Vagina (tissue), 2 donors: ENCODE measurements around the gene ADAMTS17. TPM values are rescaled to one million over a fixed set of nuclear protein-coding genes. Genes with fewer than 3 reads are reported as not detected.

Experiments
- DNase-seq, 2 donors: peaks; one replicate each; pipeline ENCODE4 v3.0.0-alpha.2; 2017; ENCODE audit errors: extremely low spot score in 2 of 2
- H3K27ac ChIP-seq: fragments of 200-600 bp; sonication (generic); one replicate; pipeline ENCODE4 v1.5.1; 2019
- H3K27me3 ChIP-seq: fragments of 200-600 bp; sonication (generic); one replicate; pipeline ENCODE4 v1.5.1; 2019
- H3K36me3 ChIP-seq, 2 donors: fragments of 200-600 bp; sonication (generic); one replicate each; pipeline ENCODE4 v1.5.1; 2017 to 2019
- H3K4me1 ChIP-seq: fragments of 200-600 bp; sonication (generic); one replicate; pipeline ENCODE4 v1.5.1; 2019
- H3K4me3 ChIP-seq, 2 donors: fragments of 200-600 bp; sonication (generic); 1 replicate in 1 of 2; 2 replicates in 1 of 2; pipeline ENCODE4 v1.5.1; 2016 to 2019
- H3K9me3 ChIP-seq: fragments of 200-600 bp; sonication (generic); one replicate; pipeline ENCODE4 v1.5.1; 2019
- POLR2A ChIP-seq, 2 donors: fragments of 450-650 bp; IDR thresholded peaks; one replicate each; pipeline ENCODE4 v1.6.1; 2017; ENCODE audit warnings: antibody characterized with exemption in 2 of 2, mild to moderate bottlenecking in 2 of 2, moderate library complexity in 2 of 2
- POLR2AphosphoS5 ChIP-seq, 2 donors: sonication (generic); formaldehyde crosslinking; IDR thresholded peaks; one replicate each; pipeline ENCODE4 v1.9.0; 2017; ENCODE audit warnings: antibody characterized with exemption in 2 of 2, mild to moderate bottlenecking in 2 of 2, low read depth in 1 of 2; ENCODE audit not compliant: insufficient read depth in 1 of 2
- intact Hi-C: fragments of 100-400 bp; cut with DNase I; formaldehyde crosslinking; loops from one replicate; pipeline ENCODE4 v1.15.1; 2023
- total RNA-seq: library from RNA; depleted of rRNA; stranded (reverse); fragments of >200 nt; gene quantifications from one replicate; pipeline ENCODE4 v1.2.3, GENCODE V29; 2016
- TF ChIP-seq, protein P1 (sequence below), 3 experiments: fragments of 450-650 bp in 2 of 3; fragments of 200-600 bp in 1 of 3; sonication (generic) in 1 of 3; IDR thresholded peaks; one replicate each; pipeline ENCODE4 v1.5.1; 2017 to 2019; ENCODE audit warnings: antibody characterized with exemption in 3 of 3, mild to moderate bottlenecking in 2 of 3, moderate library complexity in 2 of 3

ADAMTS17 gene
- total RNA-seq, 1 donor from 2014 or later: 16.0 TPM

- Histone ChIP-seq H3K27me3 (no peaks in the 10 kb centered on the region), H3K36me3 (no peaks in the 10 kb centered on the region), H3K4me3 (no peak overlapping the region), H3K4me1 (peaks cover 20% of the 10 kb centered on the region), H3K27ac (no peak overlapping the region), H3K9me3 (no peaks in the 10 kb centered on the region)
- intact Hi-C loops: no loop called here
- no peak for DNase-seq
- TF ChIP-seq POLR2A (IDR thresholded peaks at IDR 0.05): no peak
These were observed 301.8 kb downstream of the ADAMTS17 start for GRCh38 chr15:100039994-100040393.

DNA sequence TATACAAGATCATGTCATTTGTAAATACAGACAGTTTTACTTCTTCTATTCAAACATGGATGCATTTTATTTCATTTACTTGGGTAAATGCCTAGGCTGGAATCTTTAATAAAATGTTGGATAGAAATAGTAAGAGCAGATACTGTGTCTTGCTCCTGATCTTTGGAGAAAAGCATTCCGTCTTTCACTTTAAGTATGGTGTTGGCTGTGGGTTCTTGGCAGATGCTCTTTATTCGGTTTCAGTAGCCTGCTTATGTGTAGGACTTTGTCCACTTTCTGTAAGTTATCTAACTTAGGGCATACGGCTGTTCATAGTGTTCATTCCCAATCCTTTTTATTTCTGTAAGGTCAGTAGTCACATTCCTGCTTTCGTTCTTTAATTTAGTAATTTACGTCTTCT is 303.0 kb downstream of the ADAMTS17 start:
- H3K4me3 ChIP-seq: no peak overlapping the region
- no peaks in the 10 kb centered on the region for H3K9me3 ChIP-seq
- H3K27ac ChIP-seq: no peak overlapping the region
- TF ChIP-seq POLR2AphosphoS5 (IDR thresholded peaks at IDR 0.05; ENCODE audit: insufficient read depth in 1 of 2, low read depth in 1 of 2): no peak
- TF ChIP-seq POLR2A (IDR thresholded peaks at IDR 0.05): no peak
- TF ChIP-seq, protein P1, sequence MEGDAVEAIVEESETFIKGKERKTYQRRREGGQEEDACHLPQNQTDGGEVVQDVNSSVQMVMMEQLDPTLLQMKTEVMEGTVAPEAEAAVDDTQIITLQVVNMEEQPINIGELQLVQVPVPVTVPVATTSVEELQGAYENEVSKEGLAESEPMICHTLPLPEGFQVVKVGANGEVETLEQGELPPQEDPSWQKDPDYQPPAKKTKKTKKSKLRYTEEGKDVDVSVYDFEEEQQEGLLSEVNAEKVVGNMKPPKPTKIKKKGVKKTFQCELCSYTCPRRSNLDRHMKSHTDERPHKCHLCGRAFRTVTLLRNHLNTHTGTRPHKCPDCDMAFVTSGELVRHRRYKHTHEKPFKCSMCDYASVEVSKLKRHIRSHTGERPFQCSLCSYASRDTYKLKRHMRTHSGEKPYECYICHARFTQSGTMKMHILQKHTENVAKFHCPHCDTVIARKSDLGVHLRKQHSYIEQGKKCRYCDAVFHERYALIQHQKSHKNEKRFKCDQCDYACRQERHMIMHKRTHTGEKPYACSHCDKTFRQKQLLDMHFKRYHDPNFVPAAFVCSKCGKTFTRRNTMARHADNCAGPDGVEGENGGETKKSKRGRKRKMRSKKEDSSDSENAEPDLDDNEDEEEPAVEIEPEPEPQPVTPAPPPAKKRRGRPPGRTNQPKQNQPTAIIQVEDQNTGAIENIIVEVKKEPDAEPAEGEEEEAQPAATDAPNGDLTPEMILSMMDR (IDR thresholded peaks at IDR 0.05): no peak
- intact Hi-C loops: no loop called here
- no peak for DNase-seq
- no peaks in the 10 kb centered on the region for H3K36me3 ChIP-seq
- no peaks in the 10 kb centered on the region for H3K27me3 ChIP-seq
- H3K4me1 ChIP-seq: peaks cover 15% of the 10 kb centered on the region

GRCh38 chr15:100037901-100038300 is 303.9 kb downstream of the ADAMTS17 start:
- Histone ChIP-seq H3K4me1 (peaks cover 15% of the 10 kb centered on the region), H3K27me3 (no peaks in the 10 kb centered on the region), H3K4me3 (no peak overlapping the region), H3K9me3 (no peaks in the 10 kb centered on the region), H3K36me3 (no peaks in the 10 kb centered on the region), H3K27ac (no peak overlapping the region)
- TF ChIP-seq, protein P1 (IDR thresholded peaks at IDR 0.05): no peak
- TF ChIP-seq POLR2AphosphoS5 (IDR thresholded peaks at IDR 0.05; ENCODE audit: insufficient read depth in 1 of 2, low read depth in 1 of 2) (no peak), POLR2A (IDR thresholded peaks at IDR 0.05) (no peak)
- intact Hi-C loops: no loop called here
- DNase-seq: peak in 1 of 2 donors; percentile 52

DNA sequence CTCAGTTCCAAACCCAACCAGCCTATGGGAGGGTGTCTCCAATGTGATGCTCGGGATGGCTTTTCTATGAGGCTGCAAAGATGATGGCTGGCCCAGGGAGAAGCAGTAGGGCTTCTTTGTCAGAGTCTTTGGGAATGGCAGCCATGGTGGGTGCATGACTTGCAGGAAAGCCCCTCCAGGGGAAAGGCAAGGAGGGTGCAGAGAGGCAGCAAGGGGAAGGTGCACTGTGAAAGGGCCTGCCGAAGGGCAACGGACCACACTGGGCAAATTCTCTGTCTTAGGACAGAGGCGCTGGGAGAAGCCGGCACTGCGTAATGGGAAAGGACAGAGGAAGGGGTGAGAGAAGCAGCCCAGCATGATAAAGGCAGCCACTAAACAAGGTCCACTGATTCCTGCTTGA is 305.8 kb downstream of the ADAMTS17 start:
- TF ChIP-seq POLR2AphosphoS5 (IDR thresholded peaks at IDR 0.05; ENCODE audit: insufficient read depth in 1 of 2, low read depth in 1 of 2) (no peak), POLR2A (IDR thresholded peaks at IDR 0.05) (no peak)
- TF ChIP-seq, protein P1 (IDR thresholded peaks at IDR 0.05): no peak

DNA sequence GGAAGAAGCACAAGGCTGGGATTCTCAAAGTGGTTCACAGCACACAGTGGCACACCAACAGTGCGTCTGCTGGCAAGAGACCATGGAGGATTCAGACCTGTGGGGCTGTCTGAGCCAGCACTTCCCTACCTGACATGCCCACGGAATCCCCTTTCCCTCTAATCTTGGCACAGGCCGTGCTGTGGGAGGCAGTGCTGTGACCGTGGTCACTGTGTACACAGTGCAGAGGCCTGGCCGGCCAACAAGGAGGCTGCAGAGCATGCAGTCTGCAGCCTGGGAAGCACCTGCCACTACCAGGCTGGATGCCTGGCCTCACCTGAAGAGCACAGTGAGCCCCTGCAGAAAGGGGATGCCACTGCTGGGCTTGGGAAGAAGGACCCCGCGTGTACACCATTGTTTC is 307.6 kb downstream of the ADAMTS17 start:
- intact Hi-C loops: no loop called here
- Histone ChIP-seq H3K27ac (no peak overlapping the region), H3K27me3 (no peaks in the 10 kb centered on the region), H3K36me3 (no peaks in the 10 kb centered on the region), H3K4me1 (peaks cover 28% of the 10 kb centered on the region), H3K9me3 (no peaks in the 10 kb centered on the region), H3K4me3 (no peak overlapping the region)
- TF ChIP-seq POLR2A (IDR thresholded peaks at IDR 0.05) (no peak), POLR2AphosphoS5 (IDR thresholded peaks at IDR 0.05; ENCODE audit: insufficient read depth in 1 of 2, low read depth in 1 of 2) (no peak)
- TF ChIP-seq, protein P1 (IDR thresholded peaks at IDR 0.05): no peak
- peak in 1 of 2 donors; percentile 79 for DNase-seq

More for the DNA sequence above, 305.8 kb downstream of the ADAMTS17 start:
- peak in 1 of 2 donors; percentile 62 for DNase-seq
- Histone ChIP-seq H3K36me3 (no peaks in the 10 kb centered on the region), H3K4me1 (peaks cover 25% of the 10 kb centered on the region), H3K27ac (no peak overlapping the region), H3K9me3 (no peaks in the 10 kb centered on the region), H3K4me3 (no peak overlapping the region), H3K27me3 (no peaks in the 10 kb centered on the region)
- intact Hi-C loops: no loop called here
